HUES64 (cell line): ENCODE measurements around the gene DRG1.

Source experiments
- H3K27ac ChIP-seq: 2 replicates; pipeline ENCODE4 v1.7.0; 2013; ENCODE audit warnings: low read depth, low read length, inconsistent platforms
- H3K27me3 ChIP-seq: 2 replicates; pipeline ENCODE4 v1.6.1; 2013; ENCODE audit warnings: mild to moderate bottlenecking, low read length; ENCODE audit not compliant: insufficient read depth
- H3K36me3 ChIP-seq: 2 replicates; pipeline ENCODE4 v1.6.1; 2013; ENCODE audit warnings: mild to moderate bottlenecking, low read length; ENCODE audit not compliant: insufficient read depth
- H3K4me1 ChIP-seq: 2 replicates; pipeline ENCODE4 v1.6.1; 2013; ENCODE audit warnings: mild to moderate bottlenecking, low read length, moderate library complexity; ENCODE audit not compliant: insufficient read depth
- H3K4me3 ChIP-seq: 2 replicates; pipeline ENCODE4 v1.5.1; 2013; ENCODE audit warnings: mild to moderate bottlenecking, low read length, moderate library complexity
- H3K9ac ChIP-seq: 2 replicates; pipeline ENCODE4 v1.6.1; 2013; ENCODE audit warnings: mild to moderate bottlenecking, low read depth, low read length
- H3K9me3 ChIP-seq: 2 replicates; pipeline ENCODE4 v1.6.1; 2013; ENCODE audit warnings: low read depth, low read length; ENCODE audit not compliant: insufficient read depth
- WGBS: fragments of 150-250, 120-280 bp; methylation state at CpG from one replicate; pipeline ENCODE4 v1.1.7; 2013; ENCODE audit warnings: missing lambda C conversion rate; 5-methylcytosine and 5-hydroxymethylcytosine counted together

Gene DRG1

GRCh38 chr22:31442768-31443489, 43.5 kb downstream of the DRG1 start:
- Histone ChIP-seq H3K36me3 (peaks cover 93% of the 10 kb centered on the region), H3K27me3 (no peaks in the 10 kb centered on the region), H3K4me3 (no peak overlapping the region), H3K4me1 (no peaks in the 10 kb centered on the region), H3K9me3 (no peaks in the 10 kb centered on the region), H3K9ac (no peak overlapping the region), H3K27ac (no peak overlapping the region)
- WGBS: 93% methylated on average over 3 of the region's 5 CpGs

GRCh38 chr22:31443516-31443915, 44.1 kb downstream of the DRG1 start:
- Histone ChIP-seq H3K27me3 (no peaks in the 10 kb centered on the region), H3K4me1 (no peaks in the 10 kb centered on the region), H3K9ac (no peak overlapping the region), H3K27ac (no peak overlapping the region), H3K9me3 (no peaks in the 10 kb centered on the region), H3K36me3 (peaks cover 93% of the 10 kb centered on the region), H3K4me3 (no peak overlapping the region)
- WGBS: 95% methylated on average over 7 of the region's 7 CpGs

- WGBS: 91% methylated on average over 1 of the region's 3 CpGs
- Histone ChIP-seq H3K4me1 (no peaks in the 10 kb centered on the region), H3K9me3 (no peaks in the 10 kb centered on the region), H3K4me3 (no peak overlapping the region), H3K36me3 (peaks cover 84% of the 10 kb centered on the region), H3K9ac (no peak overlapping the region), H3K27ac (no peak overlapping the region), H3K27me3 (no peaks in the 10 kb centered on the region)
Observed at GRCh38 chr22:31445642-31446041, 46.2 kb downstream of the DRG1 start.

DNA sequence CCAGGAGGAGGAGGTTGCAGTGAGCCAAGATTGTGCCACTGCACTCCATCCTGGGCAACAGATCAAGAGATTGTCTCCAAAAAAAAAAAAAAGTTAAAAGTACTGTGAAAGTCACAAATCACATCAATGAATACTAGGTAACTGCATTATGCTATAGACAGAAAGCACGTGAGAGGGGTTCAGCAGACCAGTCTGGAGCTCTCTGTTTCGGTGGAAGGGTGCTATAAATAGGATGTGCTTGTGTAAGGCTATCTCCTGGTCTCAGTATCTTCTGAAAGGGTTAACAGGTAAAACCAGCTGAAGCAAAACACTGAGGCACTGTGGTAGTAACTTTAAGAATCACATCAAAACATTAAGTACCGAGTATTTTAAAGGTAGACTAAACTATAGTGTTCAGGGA, 46.8 kb downstream of the DRG1 start:
- whole genome bisulfite sequencing: 84% methylated on average over 3 of the region's 3 CpGs
- Histone ChIP-seq H3K9ac (no peak overlapping the region), H3K9me3 (no peaks in the 10 kb centered on the region), H3K36me3 (peaks cover 78% of the 10 kb centered on the region), H3K27me3 (no peaks in the 10 kb centered on the region), H3K4me1 (no peaks in the 10 kb centered on the region), H3K27ac (no peak overlapping the region), H3K4me3 (no peak overlapping the region)

- Histone ChIP-seq H3K27ac (no peak overlapping the region), H3K9me3 (no peaks in the 10 kb centered on the region), H3K4me1 (no peaks in the 10 kb centered on the region), H3K36me3 (peaks cover 72% of the 10 kb centered on the region), H3K27me3 (no peaks in the 10 kb centered on the region), H3K9ac (no peak overlapping the region), H3K4me3 (no peak overlapping the region)
- 97% methylated on average over 1 of the region's 2 CpGs for WGBS
Observed at GRCh38 chr22:31446767-31447166, 47.4 kb downstream of the DRG1 start.

- H3K9ac ChIP-seq: no peak overlapping the region
- no peaks in the 10 kb centered on the region for H3K9me3 ChIP-seq
- H3K4me3 ChIP-seq: no peak overlapping the region
- H3K4me1 ChIP-seq: no peaks in the 10 kb centered on the region
- 97% methylated on average over 3 of the region's 3 CpGs for WGBS
- no peaks in the 10 kb centered on the region for H3K27me3 ChIP-seq
- H3K27ac ChIP-seq: no peak overlapping the region
- H3K36me3 ChIP-seq: peaks cover 70% of the 10 kb centered on the region
Observed at GRCh38 chr22:31447337-31447736, 47.9 kb downstream of the DRG1 start.

DNA sequence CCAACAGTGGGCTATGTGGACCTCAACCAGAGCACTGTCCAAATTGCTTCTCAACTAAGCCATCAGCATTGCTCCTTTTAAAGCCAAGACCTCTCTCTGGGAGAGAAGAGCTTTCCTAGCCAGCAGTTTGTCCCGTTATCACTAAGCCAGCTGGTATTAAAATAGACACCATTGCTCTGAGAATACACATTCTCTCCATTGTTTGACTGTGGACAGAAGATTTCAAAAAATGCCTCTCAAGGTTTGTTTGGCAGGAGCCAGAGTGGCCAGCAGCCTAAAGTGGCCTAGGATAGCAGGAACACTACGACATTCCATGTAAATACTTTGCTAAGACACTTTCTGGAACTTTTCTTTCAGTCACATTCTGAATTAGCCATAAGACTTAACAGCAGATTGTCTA, 49.0 kb downstream of the DRG1 start:
- Histone ChIP-seq H3K27ac (no peak overlapping the region), H3K4me3 (no peak overlapping the region), H3K36me3 (peaks cover 74% of the 10 kb centered on the region), H3K27me3 (no peaks in the 10 kb centered on the region), H3K4me1 (no peaks in the 10 kb centered on the region), H3K9ac (no peak overlapping the region), H3K9me3 (no peaks in the 10 kb centered on the region)
- WGBS: 89% methylated on average over 2 of the region's 2 CpGs

- H3K36me3 ChIP-seq: peaks cover 75% of the 10 kb centered on the region
- no peak overlapping the region for H3K4me3 ChIP-seq
- H3K9me3 ChIP-seq: no peaks in the 10 kb centered on the region
- H3K9ac ChIP-seq: no peak overlapping the region
- no peak overlapping the region for H3K27ac ChIP-seq
- H3K4me1 ChIP-seq: no peaks in the 10 kb centered on the region
- 88% methylated on average over 4 of the region's 4 CpGs for WGBS
- no peaks in the 10 kb centered on the region for H3K27me3 ChIP-seq
Observed at GRCh38 chr22:31449506-31449905, 50.1 kb downstream of the DRG1 start.

DNA sequence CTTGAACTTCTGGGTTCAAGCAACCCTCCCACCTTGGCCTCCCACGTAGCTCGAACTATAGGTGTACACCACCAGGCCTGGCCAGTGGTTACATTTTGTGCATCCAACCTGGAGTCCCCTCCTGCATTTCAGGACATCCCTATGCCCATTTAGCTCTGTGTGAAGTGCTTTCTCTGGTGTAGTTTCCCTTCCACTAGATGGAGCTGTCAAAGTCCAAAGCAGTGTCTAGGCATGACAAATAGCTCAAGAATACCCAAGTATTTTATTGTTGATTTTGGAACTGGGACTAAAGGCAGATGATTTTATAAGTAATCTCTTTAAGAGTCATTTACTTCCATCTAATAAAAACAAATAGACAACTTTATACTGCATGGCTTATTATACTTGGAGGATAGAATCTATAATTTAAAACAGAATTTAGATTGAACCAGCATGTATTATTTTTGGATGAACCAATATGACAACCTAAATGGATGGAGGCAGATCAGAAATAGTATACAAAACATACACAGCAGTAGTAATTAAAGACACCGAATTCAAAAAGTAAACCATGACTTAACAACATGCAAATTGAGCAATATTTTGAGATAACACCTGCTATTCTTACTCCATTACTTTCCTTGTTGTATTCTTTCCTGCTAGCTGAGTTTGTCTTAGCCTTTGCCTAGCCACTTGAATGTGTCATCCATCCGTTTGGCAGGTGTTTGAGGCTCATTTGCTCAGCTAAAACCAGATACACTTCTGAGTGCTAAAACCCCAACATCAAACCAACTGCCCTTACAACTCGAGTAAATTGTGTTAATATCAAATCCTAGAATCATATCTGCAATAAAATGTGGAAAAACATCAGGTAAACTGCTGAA, 52.5 kb downstream of the DRG1 start:
- Histone ChIP-seq H3K27me3 (no peaks in the 10 kb centered on the region), H3K4me1 (no peaks in the 10 kb centered on the region), H3K4me3 (no peak overlapping the region), H3K36me3 (peaks cover 69% of the 10 kb centered on the region), H3K9me3 (no peaks in the 10 kb centered on the region), H3K27ac (no peak overlapping the region), H3K9ac (no peak overlapping the region)
- 90% methylated on average over 5 of the region's 5 CpGs for WGBS

- Histone ChIP-seq H3K4me1 (no peaks in the 10 kb centered on the region), H3K9me3 (no peaks in the 10 kb centered on the region), H3K27ac (no peak overlapping the region), H3K36me3 (peaks cover 82% of the 10 kb centered on the region), H3K27me3 (no peaks in the 10 kb centered on the region), H3K4me3 (no peak overlapping the region), H3K9ac (no peak overlapping the region)
- WGBS: 90% methylated on average over 3 of the region's 3 CpGs
Observed at GRCh38 chr22:31461699-31462098, 62.3 kb downstream of the DRG1 start.

DNA sequence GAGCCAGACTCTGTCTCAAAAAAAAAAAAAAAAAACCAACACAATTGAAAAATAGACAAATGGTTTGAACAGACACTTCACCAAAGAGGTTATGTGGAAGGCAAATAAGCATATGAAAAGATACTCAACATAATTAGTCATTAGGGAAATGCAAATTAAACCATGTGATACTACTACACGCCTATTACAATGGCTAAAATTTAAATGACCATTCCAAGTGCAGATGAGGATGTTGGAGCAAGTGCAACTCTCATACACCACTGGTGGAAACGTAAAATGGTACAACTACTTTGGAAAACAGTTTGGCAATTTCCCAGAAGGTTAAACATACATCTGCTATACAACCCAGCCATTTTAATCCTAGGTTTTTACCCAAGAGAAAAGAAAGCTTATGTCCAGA, 65.9 kb downstream of the DRG1 start:
- H3K4me1 ChIP-seq: no peaks in the 10 kb centered on the region
- H3K9ac ChIP-seq: no peak overlapping the region
- no peak overlapping the region for H3K4me3 ChIP-seq
- H3K27ac ChIP-seq: no peak overlapping the region
- peaks cover 75% of the 10 kb centered on the region for H3K36me3 ChIP-seq
- 91% methylated on average over 2 of the region's 2 CpGs for WGBS
- no peaks in the 10 kb centered on the region for H3K27me3 ChIP-seq
- H3K9me3 ChIP-seq: no peaks in the 10 kb centered on the region
